Measurements from ENCODE around the gene MACROD1.
"Not testable (repeated sequence)": the region's sequence is repeated elsewhere in the genome, so short reads cannot be mapped to it uniquely, and the experiment has no call there.

The MACROD1 gene

DNA sequence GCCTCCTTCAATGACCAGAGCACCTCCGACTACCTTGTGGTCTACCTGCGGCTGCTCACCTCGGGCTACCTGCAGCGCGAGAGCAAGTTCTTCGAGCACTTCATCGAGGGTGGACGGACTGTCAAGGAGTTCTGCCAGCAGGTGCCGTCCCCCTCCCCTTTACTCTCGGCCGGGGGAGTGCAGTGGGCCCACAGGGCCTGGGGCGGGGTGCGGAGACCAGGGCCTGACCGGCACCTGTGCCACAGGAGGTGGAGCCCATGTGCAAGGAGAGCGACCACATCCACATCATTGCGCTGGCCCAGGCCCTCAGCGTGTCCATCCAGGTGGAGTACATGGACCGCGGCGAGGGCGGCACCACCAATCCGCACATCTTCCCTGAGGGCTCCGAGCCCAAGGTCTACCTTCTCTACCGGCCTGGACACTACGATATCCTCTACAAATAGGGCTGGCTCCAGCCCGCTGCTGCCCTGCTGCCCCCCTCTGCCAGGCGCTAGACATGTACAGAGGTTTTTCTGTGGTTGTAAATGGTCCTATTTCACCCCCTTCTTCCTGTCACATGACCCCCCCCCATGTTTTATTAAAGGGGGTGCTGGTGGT is 168.7 kb downstream of the MACROD1 start:
- DNase-seq (ENCODE audit: low spot score), result no peak

GRCh38 chr11:63996512-63996911 is 169.4 kb downstream of the MACROD1 start:
- no peak for DNase-seq (ENCODE audit: low spot score)

DNA sequence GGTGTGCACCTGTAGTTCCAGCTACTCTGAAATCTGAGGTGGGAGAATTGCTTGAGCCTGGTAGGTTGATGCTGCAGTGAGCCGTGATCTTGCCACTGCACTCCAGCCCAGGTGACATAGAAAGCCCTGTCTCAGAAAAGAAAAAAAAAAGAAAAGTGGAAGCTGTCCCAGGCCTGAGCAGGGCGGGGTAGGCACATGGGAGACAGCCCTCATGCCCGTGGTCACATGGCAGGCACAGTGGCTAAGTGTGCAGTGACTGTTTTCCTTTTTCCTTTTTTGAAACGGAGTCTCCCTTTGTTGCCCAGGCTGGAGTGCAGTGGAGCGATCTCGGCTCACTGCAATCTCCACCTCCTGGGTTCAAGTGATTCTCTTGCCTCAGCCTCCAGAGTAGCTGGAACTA is 171.9 kb downstream of the MACROD1 start:
- DNase-seq (ENCODE audit: low spot score), result no peak

GRCh38 chr11:63993100-63993499 is 172.8 kb downstream of the MACROD1 start:
- DNase-seq (ENCODE audit: low spot score), result no peak

DNA sequence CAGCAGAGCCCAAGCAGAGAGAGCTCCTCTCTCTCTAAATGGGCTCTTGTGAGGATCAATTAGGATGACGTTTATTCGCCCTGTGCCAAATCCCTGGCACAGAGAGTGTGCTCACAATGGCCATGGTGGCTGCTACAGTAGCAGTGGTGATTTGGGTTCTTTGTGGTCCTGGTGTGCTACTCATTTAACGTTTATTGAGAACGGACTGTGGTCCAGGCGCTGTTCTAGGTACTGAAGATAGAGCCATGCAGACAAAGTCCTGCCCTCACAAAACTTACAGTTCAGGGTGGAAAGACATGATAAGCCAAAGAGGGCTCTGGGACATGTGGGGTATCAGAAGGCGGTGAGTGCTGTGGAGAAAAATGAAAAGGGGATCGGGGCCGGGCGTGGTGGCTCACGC is 174.4 kb downstream of the MACROD1 start:
- DNase-seq (ENCODE audit: low spot score), result no peak

GRCh38 chr11:63986932-63987513 is 178.9 kb downstream of the MACROD1 start:
- no peak for DNase-seq (ENCODE audit: low spot score)

GRCh38 chr11:63986156-63986931 is 179.6 kb downstream of the MACROD1 start, which contains the start of gene OTUB1:
Gene OTUB1 (plus strand): TSS chr11:63986438. CDS start chr11:63986457, 19 bp downstream.
- DNase-seq (ENCODE audit: low spot score), result peak; percentile 87

GRCh38 chr11:63985812-63986155 is 180.1 kb downstream of the MACROD1 start:
- peak; percentile 70 for DNase-seq (ENCODE audit: low spot score)

DNA sequence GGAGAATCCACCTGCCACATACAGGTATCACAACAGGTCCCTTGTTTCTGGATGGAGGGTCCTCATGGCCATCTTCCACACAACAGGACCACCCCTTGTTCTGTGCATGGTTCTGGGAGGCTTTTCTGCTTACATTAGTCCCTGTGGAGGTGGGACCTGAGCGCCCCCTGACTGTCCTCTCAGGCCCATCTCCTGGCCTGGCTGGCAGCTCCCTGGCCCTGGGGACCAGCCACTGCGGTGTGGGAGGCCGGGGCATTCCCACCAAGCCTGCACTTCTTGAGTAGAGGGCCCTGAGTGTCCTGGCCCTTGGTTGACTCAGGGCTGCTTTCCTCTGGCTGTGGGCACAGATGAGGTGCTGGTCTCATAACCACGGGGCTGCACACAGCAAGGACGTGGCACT is 186.5 kb downstream of the MACROD1 start:
- no peak for DNase-seq (ENCODE audit: low spot score)

DNA sequence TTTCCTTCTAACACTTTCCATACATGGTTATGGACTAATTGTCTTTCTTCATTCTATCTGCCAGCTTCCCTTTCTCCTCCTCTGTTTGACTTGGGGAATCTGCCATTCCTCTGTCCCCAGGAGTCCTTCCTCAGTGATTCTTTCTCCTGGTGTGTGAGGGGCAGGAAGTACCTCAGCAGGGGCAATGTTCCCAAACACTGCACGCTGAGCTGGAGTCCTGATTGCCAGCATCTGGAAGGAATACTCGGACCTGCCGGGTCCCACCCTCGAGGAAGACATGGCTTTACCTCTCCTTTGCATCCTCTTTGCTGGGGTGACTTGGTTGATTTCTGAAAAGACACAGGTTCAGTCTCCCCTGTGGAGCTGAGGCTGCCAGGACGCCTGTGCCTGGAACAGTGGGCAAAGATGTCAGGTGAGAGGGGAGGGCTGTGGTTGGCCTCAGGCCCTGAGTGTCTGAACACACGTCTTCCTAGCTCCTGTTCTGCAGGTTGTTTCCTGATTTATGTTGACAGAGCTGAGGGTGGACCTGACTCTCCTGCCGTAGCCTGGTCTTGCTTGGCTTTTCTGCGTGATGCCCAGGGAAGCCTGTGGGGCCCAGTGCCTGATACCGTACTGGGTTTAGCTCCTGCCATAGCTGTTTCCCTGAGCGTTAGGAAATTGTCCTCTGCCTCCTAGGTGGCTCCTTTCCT is 187.2 kb downstream of the MACROD1 start:
- DNase-seq (ENCODE audit: low spot score), result no peak

DNA sequence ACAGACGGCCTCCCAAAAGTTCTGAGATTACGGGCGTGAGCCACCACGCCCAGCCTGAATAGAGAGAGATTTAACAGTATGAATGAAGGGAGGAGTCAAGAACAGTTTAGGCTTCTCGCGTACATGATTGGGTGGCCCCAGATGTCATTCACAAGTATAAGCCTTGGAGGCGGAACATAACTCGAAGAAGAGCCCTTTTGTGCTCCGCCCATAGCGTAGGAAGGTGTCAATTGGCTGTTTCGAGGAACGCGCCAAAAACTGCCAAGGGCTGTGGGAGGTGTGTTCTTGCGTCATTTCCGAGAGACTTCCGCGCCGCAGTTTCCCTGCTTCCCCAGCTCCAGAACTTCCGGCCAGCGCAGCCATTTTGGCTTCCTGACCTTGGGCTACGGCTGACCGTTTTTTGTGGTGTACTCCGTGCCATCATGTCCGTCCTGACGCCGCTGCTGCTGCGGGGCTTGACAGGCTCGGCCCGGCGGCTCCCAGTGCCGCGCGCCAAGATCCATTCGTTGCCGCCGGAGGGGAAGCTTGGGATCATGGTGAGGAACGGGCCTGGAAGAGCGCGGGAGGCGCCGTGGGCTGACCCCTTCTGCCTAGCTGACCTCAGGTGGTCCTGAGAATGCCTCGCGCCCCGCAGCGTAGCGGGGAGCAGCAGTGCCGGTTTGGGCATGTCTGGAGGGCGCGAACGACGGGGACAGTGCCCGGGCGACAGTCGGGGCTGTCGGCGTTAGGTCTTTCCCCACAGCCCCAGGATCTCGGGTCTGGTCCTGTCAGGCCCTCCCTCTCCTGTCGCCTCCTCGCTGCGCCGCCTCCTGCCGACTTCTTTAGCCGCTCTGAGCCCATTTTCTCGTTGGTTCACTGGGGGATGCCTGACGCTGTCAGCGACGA is 191.4 kb downstream of the MACROD1 start, which contains the start of gene COX8A:
Gene COX8A (plus strand): TSS at position 362 of the 885 bp plus-strand sequence. CDS start 61 bp downstream, at position 423.
- peak; percentile 98 for DNase-seq (ENCODE audit: low spot score)

DNA sequence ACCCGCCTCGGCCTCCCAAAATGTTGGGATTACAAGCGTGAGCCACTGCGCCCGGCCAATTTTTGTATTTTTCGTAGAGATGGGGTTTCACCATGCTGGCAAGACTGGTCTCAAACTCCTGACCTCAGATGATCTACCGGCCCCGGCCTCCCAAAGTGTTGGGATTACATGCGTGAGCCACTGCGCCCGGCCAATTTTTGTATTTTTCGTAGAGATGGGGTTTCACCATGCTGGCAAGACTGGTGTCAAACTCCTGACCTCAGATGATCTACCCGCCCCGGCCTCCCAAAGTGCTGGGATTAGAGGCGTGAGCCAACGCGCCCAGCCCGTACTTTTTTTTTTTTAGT is 192.0 kb downstream of the MACROD1 start:
- not testable (repeated sequence) for DNase-seq (ENCODE audit: low spot score)

DNA sequence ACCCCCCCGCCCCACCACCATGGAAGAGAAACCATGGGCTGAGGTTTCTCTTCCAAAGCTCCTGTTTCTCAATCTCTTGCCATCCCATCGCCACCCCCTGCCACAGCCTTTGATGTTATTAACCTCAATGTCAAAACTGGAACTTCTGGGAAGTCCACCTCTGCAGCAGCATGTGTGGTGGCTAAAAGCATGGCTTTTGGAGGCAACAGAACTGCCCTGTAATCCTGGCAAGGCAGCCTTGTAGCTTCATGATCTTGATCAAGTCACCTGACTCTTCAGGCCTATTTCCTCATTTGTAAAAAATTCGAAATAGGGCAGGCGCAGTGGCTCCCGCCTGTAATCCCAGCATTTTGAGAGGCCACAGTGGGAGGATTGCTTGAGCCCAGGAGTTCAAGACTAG is 195.0 kb downstream of the MACROD1 start:
- no peak for DNase-seq (ENCODE audit: low spot score)

DNA sequence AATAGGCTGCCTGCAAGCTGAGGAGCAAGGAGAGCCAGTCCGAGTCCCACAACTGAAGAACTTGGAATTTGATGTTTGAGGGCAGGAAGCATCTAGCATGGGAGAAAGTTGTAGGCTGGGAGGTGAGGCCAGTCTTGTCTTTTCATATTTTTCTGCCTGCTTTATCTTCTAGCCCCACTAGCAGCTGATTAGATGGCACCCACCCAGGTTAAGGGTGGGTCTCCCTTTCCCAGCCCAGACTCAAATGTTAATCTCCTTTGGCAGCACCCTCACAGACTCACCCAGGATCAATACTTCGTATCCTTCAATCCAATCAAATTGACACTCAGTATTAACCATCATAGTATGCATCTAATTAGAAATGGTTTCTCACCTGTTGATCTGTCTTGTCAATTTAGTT is 196.5 kb downstream of the MACROD1 start:
- no peak for DNase-seq (ENCODE audit: low spot score)

DNA sequence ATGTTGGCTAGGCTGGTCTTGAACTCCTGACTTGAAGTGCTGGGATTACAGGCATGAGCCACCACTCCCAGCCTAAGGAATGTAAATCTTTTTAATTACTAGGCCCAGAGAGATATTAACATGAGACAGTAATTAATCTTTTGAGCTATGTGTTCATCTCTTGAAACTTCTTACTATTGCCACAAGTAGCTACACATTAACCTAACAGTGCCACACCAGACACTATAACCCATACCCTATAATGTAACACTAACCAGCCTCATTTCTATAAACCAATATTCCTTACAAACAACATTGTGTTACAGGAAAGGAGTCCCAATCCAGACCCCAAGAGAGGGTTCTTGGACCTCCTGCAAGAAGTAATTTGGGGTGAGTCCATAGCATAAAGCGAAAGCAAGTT is 199.5 kb downstream of the MACROD1 start:
- DNase-seq (ENCODE audit: low spot score), result no peak

DNA sequence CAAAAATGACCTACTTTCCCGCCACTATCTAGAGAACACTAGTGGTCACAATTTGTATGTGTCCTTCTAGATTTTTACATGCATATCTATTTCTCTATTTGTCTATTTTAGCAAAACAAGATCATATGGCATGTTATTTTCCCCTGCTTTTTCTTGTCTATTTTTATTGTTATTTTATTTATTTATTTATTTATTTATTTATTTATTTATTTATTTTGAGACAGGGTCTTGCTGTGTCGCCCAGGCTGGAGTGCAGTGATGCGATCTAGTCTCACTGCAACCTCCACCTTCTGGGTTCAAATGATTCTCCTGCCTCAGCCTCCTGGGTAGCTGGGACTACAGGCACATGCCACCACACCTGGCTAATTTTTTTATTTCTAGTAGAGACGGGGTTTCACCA is 202.0 kb downstream of the MACROD1 start:
- not testable (repeated sequence) for DNase-seq (ENCODE audit: low spot score)

- peak; percentile 31 for DNase-seq (ENCODE audit: low spot score)
Observed at GRCh38 chr11:63961608-63962412, 204.1 kb downstream of the MACROD1 start.

DNA sequence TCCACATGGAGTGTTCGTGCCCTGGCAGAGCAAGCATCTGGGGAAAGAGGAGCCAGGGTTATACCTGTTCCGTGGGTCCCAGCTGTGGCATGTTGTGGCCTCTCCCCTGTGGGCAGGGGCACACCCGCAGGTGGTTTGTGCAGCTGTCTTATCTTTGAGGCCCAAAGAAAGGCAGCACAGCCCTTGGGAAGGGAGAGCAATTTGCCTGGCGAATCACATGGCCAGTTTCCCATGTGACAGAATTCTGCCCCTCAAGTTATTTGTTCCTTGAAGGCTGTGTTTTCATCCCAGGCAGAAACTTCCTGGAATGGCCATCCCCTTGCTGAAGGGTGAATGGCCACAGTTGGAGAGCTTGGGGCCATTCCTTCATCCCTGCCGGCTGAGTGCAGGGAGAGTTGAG is 207.9 kb downstream of the MACROD1 start:
- DNase-seq (ENCODE audit: low spot score), result no peak

- DNase-seq (ENCODE audit: low spot score), result no peak
Observed at GRCh38 chr11:63952570-63952969, 213.3 kb downstream of the MACROD1 start.

DNA sequence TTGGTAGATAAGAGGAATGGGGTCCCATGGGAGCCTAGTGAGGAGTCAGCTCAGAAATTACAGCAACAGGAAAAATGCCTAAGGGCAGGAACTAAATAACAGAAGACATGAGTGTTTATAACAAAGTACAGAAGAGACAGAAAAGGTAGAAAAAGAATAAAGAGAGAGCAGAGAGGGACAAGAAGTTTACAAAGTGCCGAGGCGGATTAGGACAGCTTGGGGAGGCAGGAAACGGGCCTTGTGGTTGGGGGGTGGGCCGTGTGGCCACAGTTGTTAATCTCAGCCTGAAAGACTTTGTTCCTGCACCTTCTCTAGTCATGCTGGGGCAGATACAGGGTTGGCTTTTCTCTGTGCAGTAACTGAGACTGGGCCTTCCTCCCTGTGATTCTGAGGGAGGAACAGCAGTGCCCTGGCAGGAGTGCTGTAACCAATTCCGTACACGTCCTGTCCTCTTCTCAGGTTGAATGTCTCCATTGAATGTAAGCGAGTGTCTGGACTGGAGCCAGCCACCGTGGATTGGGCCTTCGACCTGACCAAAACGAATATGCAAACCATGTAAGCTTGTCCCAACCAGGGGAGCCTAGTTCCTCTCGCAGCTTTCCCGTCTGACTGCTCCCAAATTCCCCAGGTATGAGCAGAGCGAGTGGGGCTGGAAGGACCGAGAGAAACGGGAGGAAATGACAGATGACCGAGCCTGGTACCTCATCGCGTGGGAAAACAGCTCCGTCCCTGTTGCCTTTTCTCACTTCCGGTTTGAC is 214.0 kb downstream of the MACROD1 start:
- peak; percentile 24 for DNase-seq (ENCODE audit: low spot score)

Measured in CD4-positive, alpha-beta T cell treated with Interleukin-15 for 4 hours (primary cell).